Hepatocyte (in vitro differentiated cells): ENCODE results near the gene AGAP1. TPM values are rescaled to one million over a fixed set of nuclear protein-coding genes. Genes with fewer than 3 reads are reported as not detected.

Source experiments
- DNase-seq: peaks from one replicate; pipeline ENCODE4 v3.0.0-alpha.2; 2016; ENCODE audit warnings: low spot score
- H2AFZ ChIP-seq: fragments of 200-600 bp; sonication (generic); 2 replicates; pipeline ENCODE4 v1.6.0; 2016; ENCODE audit warnings: antibody characterized with exemption, mild to moderate bottlenecking
- H3K27ac ChIP-seq: fragments of 200-600 bp; sonication (generic); 2 replicates; pipeline ENCODE4 v1.5.1; 2016; ENCODE audit warnings: mild to moderate bottlenecking
- H3K27me3 ChIP-seq: fragments of 200-600 bp; sonication (generic); 2 replicates; pipeline ENCODE4 v1.6.1; 2016
- H3K36me3 ChIP-seq: fragments of 200-600 bp; sonication (generic); replicated peaks from 2 replicates; pipeline ENCODE4 v1.5.1; 2016; ENCODE audit warnings: low read depth; ENCODE audit not compliant: insufficient read depth
- H3K4me1 ChIP-seq: fragments of 200-600 bp; sonication (generic); 2 replicates; pipeline ENCODE4 v1.5.1; 2016; ENCODE audit warnings: mild to moderate bottlenecking, moderate library complexity; ENCODE audit not compliant: insufficient read depth
- H3K4me2 ChIP-seq: fragments of 200-600 bp; sonication (generic); 2 replicates; pipeline ENCODE4 v1.6.0; 2016
- H3K4me3 ChIP-seq: fragments of 200-600 bp; sonication (generic); 2 replicates; pipeline ENCODE4 v1.5.1; 2016; ENCODE audit warnings: mild to moderate bottlenecking
- H3K79me2 ChIP-seq: fragments of 200-600 bp; sonication (generic); 2 replicates; pipeline ENCODE4 v1.6.0; 2017; ENCODE audit warnings: mild to moderate bottlenecking
- H3K9me2 ChIP-seq: fragments of 200-600 bp; sonication (generic); replicated peaks from 2 replicates; pipeline ENCODE4 v1.6.0; 2017; ENCODE audit warnings: mild to moderate bottlenecking; ENCODE audit not compliant: insufficient read depth
- H3K9me3 ChIP-seq: fragments of 200-600 bp; sonication (generic); 2 replicates; pipeline ENCODE4 v1.5.1; 2016; ENCODE audit warnings: low read depth, mild to moderate bottlenecking
- H4K20me1 ChIP-seq: fragments of 200-600 bp; sonication (generic); 2 replicates; pipeline ENCODE4 v1.6.0; 2016; ENCODE audit warnings: mild to moderate bottlenecking; ENCODE audit not compliant: insufficient read depth, poor library complexity, severe bottlenecking
- CTCF ChIP-seq: fragments of 200-600 bp; sonication (generic); IDR thresholded peaks from 2 replicates; pipeline ENCODE4 v1.5.1; 2016; ENCODE audit warnings: antibody characterized with exemption, mild to moderate bottlenecking; ENCODE audit not compliant: poor library complexity
- EZH2 ChIP-seq: fragments of 200-600 bp; sonication (generic); IDR thresholded peaks from 2 replicates; pipeline ENCODE4 v1.6.1; 2016; ENCODE audit warnings: antibody characterized with exemption, mild to moderate bottlenecking, borderline replicate concordance
- EZH2phosphoT487 ChIP-seq: fragments of 200-600 bp; sonication (generic); IDR thresholded peaks from one replicate; pipeline ENCODE4 v1.6.1; 2018; ENCODE audit warnings: antibody characterized with exemption, mild to moderate bottlenecking, low read depth, moderate library complexity; ENCODE audit not compliant: unreplicated experiment, severe bottlenecking
- WGBS: methylation state at CpG from one replicate; pipeline ENCODE4 v1.1.6; 2016; ENCODE audit warnings: low lambda C conversion rate; ENCODE audit errors: missing lambda C conversion rate; 5-methylcytosine and 5-hydroxymethylcytosine counted together
- polyA plus RNA-seq: library from polyadenylated mRNA; unstranded; fragments of >200 nt; fragmentation: Nextera tagmentation; extraction: Ambion mirVana; gene quantifications from 2 replicates; pipeline ENCODE4 v1.2.1, GENCODE V29; 2016
- total RNA-seq: library from RNA; depleted of rRNA; stranded (reverse); fragments of >200 nt; gene quantifications from 2 replicates; pipeline ENCODE4 v1.2.3, GENCODE V29; 2014

Gene AGAP1
- total and polyA plus RNA-seq, 2 experiments from 2014 or later = 12.1 to 20.0 TPM

GRCh38 chr2:235546151-235546435 is 52.2 kb downstream of the AGAP1 start:
- TF ChIP-seq EZH2phosphoT487 (no peak), EZH2 (no peak), CTCF (no peak)
- Histone ChIP-seq H2AFZ (no peak overlapping the region), H3K4me2 (no peak overlapping the region), H3K9me3 (no peaks in the 10 kb centered on the region), H3K27ac (no peak overlapping the region), H3K9me2 (no peaks in the 10 kb centered on the region), H3K4me3 (no peak overlapping the region), H3K36me3 (no peaks in the 10 kb centered on the region), H4K20me1 (peaks cover 40% of the 10 kb centered on the region), H3K79me2 (peaks cover 82% of the 10 kb centered on the region), H3K4me1 (no peaks in the 10 kb centered on the region), H3K27me3 (no peaks in the 10 kb centered on the region)
- no peak for DNase-seq
- 90% methylated on average over 3 of the region's 3 CpGs for WGBS

- H3K4me1 ChIP-seq = no peaks in the 10 kb centered on the region
- TF ChIP-seq CTCF (no peak), EZH2 (no peak), EZH2phosphoT487 (no peak)
- WGBS = 91% methylated on average over 9 of the region's 9 CpGs
Observed at GRCh38 chr2:235546436-235546835, 52.6 kb downstream of the AGAP1 start.

GRCh38 chr2:235549735-235550377 is 56.0 kb downstream of the AGAP1 start:
- WGBS = 90% methylated on average over 19 of the region's 19 CpGs
- peaks cover 3% of the 10 kb centered on the region for H3K4me1 ChIP-seq
- peaks cover 88% of the 10 kb centered on the region for H3K79me2 ChIP-seq
- H3K27me3 ChIP-seq = no peaks in the 10 kb centered on the region
- H3K4me2 ChIP-seq = no peak overlapping the region
- no peak overlapping the region for H2AFZ ChIP-seq
- no peaks in the 10 kb centered on the region for H3K36me3 ChIP-seq
- H3K9me3 ChIP-seq = no peaks in the 10 kb centered on the region
- H3K27ac ChIP-seq = no peak overlapping the region
- DNase-seq = no peak
- H3K4me3 ChIP-seq = no peak overlapping the region
- H3K9me2 ChIP-seq = no peaks in the 10 kb centered on the region
- no peak for TF ChIP-seq EZH2
- no peak for TF ChIP-seq EZH2phosphoT487
- TF ChIP-seq CTCF = no peak
- H4K20me1 ChIP-seq = peaks cover 48% of the 10 kb centered on the region

More at GRCh38 chr2:235546436-235546835, 52.6 kb downstream of the AGAP1 start:
- no peaks in the 10 kb centered on the region for H3K9me3 ChIP-seq
- peaks cover 84% of the 10 kb centered on the region for H3K79me2 ChIP-seq
- H3K9me2 ChIP-seq = no peaks in the 10 kb centered on the region
- peaks cover 42% of the 10 kb centered on the region for H4K20me1 ChIP-seq
- H3K36me3 ChIP-seq = no peaks in the 10 kb centered on the region
- H3K4me3 ChIP-seq = no peak overlapping the region
- H3K27me3 ChIP-seq = no peaks in the 10 kb centered on the region
- H3K27ac ChIP-seq = no peak overlapping the region
- no peak for DNase-seq
- H3K4me2 ChIP-seq = no peak overlapping the region
- H2AFZ ChIP-seq = no peak overlapping the region
